ENCODE data around the gene PSMA6.
"Not testable (repeated sequence)": the region's sequence is repeated elsewhere in the genome, so short reads cannot be mapped to it uniquely, and the experiment has no call there.

GRCh38 chr14:35336171-35336493, 44.0 kb downstream of the PSMA6 start:
- not testable (repeated sequence) for TF ChIP-seq MAX, MYC (IDR thresholded peaks at IDR 0.05; ENCODE audit: low read depth, low read length)

All from NB4 (cell line).